NCI-H1105 treated with DMSO at 0.1 percent for 48 hours (cell line): ENCODE measurements around the gene REC8.

Experiments used
- DNase-seq: peaks from one replicate; lab custom pipeline; 2025; lab: John Stamatoyannopoulos, UW

The REC8 gene

GRCh38 chr14:24159777-24160498 is 11.9 kb upstream of the REC8 start:
- no peak for DNase-seq

- no peak for DNase-seq
Measured at GRCh38 chr14:24160499-24160849, 11.4 kb upstream of the REC8 start.

GRCh38 chr14:24160850-24161804 is 10.8 kb upstream of the REC8 start, which contains the start of gene IRF9:
IRF9 (plus strand) TSS chr14:24161265; CDS start chr14:24162145, 880 bp downstream.
- DNase-seq, result peak; percentile 96

- no peak for DNase-seq
Measured at GRCh38 chr14:24162093-24162492, 9.8 kb upstream of the REC8 start.

- DNase-seq, result no peak
Measured at GRCh38 chr14:24164518-24164991, 7.3 kb upstream of the REC8 start.

GRCh38 chr14:24165785-24166184 is 6.1 kb upstream of the REC8 start:
- no peak for DNase-seq

GRCh38 chr14:24167469-24168114 is 4.3 kb upstream of the REC8 start:
- DNase-seq, result no peak

- peak; percentile 28 for DNase-seq
Measured at GRCh38 chr14:24172261-24172860, 481 bp downstream of the REC8 start.

- DNase-seq, result no peak
Measured at GRCh38 chr14:24172871-24173281, 996 bp downstream of the REC8 start.

- DNase-seq, result no peak
Measured at GRCh38 chr14:24176599-24176998, 4.7 kb downstream of the REC8 start.

GRCh38 chr14:24177041-24177825 is 5.4 kb downstream of the REC8 start:
- DNase-seq, result no peak

GRCh38 chr14:24177891-24178290 is 6.0 kb downstream of the REC8 start:
- DNase-seq, result no peak

- no peak for DNase-seq
Measured at GRCh38 chr14:24178399-24179178, 6.7 kb downstream of the REC8 start.

- DNase-seq, result no peak
Measured at GRCh38 chr14:24179294-24179960, 7.5 kb downstream of the REC8 start.

GRCh38 chr14:24179961-24180796 is 8.3 kb downstream of the REC8 start:
- no peak for DNase-seq

- DNase-seq, result no peak
Measured at GRCh38 chr14:24181371-24182077, 9.6 kb downstream of the REC8 start.

- DNase-seq, result no peak
Measured at GRCh38 chr14:24182110-24182882, 10.4 kb downstream of the REC8 start.
